ENCODE results near the gene WDR59. TPM values are rescaled to one million over a fixed set of nuclear protein-coding genes. Genes with fewer than 3 reads are reported as not detected.

WDR59 gene
- polyA plus RNA-seq, 1 of the 3 experiments (the other 2 are of a cell fraction): 48.2 TPM

DNA sequence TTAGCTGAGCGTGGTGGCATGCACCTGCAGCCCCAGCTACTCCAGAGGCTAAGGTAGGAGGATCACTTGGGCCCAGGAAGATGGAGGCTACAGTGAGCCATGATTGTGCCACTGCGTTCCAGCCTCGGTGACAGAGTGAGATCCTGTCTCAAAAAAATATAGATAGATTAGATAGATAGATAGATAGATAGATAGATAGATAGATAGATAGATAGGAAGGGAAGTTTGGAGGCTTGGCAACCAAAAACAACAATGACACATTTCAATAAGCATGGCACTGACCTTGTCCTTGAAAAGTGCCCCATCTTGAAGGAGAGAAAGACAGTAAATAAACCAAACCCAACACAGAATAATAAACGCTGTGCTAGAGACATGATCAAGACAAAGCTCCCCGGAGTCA, 152.7 kb downstream of the WDR59 start:
- H3K4me1 ChIP-seq (ENCODE audit: control insufficient read depth in 1 of 2, insufficient read depth in 2 of 2, low read depth in 1 of 2, low read length in 1 of 2): no peaks in the 10 kb centered on the region
- WGBS (ENCODE audit: low lambda C conversion rate): 52% methylated on average over 5 of the region's 5 CpGs
- ChIA-PET CTCF (interaction anchor here (3.6 to 11.5 kb wide), 2 partner anchors 20 to 30 kb away, joined by 16 to 78 read pairs; no protein-coding TSS in a partner anchor), POLR2A (no interaction called here)
- no peak overlapping the region for H3K27ac ChIP-seq (ENCODE audit: low read depth in 2 of 2, low read length in 1 of 2)
- H3K4me3 ChIP-seq (ENCODE audit: low read depth in 2 of 2, low read length in 1 of 2): no peak overlapping the region
- H4K20me1 ChIP-seq (ENCODE audit: insufficient read depth): no peaks in the 10 kb centered on the region
- no peaks in the 10 kb centered on the region for H3K9me3 ChIP-seq
- no peaks in the 10 kb centered on the region for H3K9me2 ChIP-seq
- no peak overlapping the region for H2AFZ ChIP-seq (ENCODE audit: low read depth)
- no peak overlapping the region for H3K9ac ChIP-seq
- no peak overlapping the region for H3K4me2 ChIP-seq
- TF ChIP-seq GATA2 (CRISPR knock-in tag; IDR thresholded peaks at IDR 0.05) (no peak), RAD21 (IDR thresholded peaks at IDR 0.05; ENCODE audit: low read length) (no peak), FOXM1 (IDR thresholded peaks at IDR 0.05; ENCODE audit: low read depth) (no peak), POLR2AphosphoS5 (IDR thresholded peaks at IDR 0.05; ENCODE audit: low read depth, low read length) (no peak), REST (IDR thresholded peaks at IDR 0.05; ENCODE audit: low read depth, low read length) (no peak), RFX5 (IDR thresholded peaks at IDR 0.05; ENCODE audit: low read length) (no peak), EZH2phosphoT487 (IDR thresholded peaks at IDR 0.05; ENCODE audit: borderline replicate concordance, low read depth) (no peak), CHD2 (IDR thresholded peaks at IDR 0.05; ENCODE audit: low read length, partially characterized antibody) (no peak), NFIC (IDR thresholded peaks at IDR 0.05; ENCODE audit: borderline replicate concordance) (no peak), EP300 (IDR thresholded peaks at IDR 0.05; ENCODE audit: borderline replicate concordance in 1 of 2, low read depth in 1 of 2, low read length in 1 of 2) (no peak), NRF1 (IDR thresholded peaks at IDR 0.05; ENCODE audit: low read depth, low read length) (no peak), GABPA (IDR thresholded peaks at IDR 0.05; ENCODE audit: low read depth) (no peak), ZBTB33 (IDR thresholded peaks at IDR 0.05; ENCODE audit: borderline replicate concordance, low read depth) (no peak)
- TF ChIP-seq, protein P1, sequence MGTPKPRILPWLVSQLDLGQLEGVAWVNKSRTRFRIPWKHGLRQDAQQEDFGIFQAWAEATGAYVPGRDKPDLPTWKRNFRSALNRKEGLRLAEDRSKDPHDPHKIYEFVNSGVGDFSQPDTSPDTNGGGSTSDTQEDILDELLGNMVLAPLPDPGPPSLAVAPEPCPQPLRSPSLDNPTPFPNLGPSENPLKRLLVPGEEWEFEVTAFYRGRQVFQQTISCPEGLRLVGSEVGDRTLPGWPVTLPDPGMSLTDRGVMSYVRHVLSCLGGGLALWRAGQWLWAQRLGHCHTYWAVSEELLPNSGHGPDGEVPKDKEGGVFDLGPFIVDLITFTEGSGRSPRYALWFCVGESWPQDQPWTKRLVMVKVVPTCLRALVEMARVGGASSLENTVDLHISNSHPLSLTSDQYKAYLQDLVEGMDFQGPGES (IDR thresholded peaks at IDR 0.05; ENCODE audit: low read depth, low read length): no peak
- TF ChIP-seq, protein P2, sequence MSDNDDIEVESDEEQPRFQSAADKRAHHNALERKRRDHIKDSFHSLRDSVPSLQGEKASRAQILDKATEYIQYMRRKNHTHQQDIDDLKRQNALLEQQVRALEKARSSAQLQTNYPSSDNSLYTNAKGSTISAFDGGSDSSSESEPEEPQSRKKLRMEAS (IDR thresholded peaks at IDR 0.05; ENCODE audit: low read depth): no peak
- no peak for DNase-seq
- H3K36me3 ChIP-seq (replicated peaks in 1 of 2; ENCODE audit: control insufficient read depth in 1 of 2, insufficient read depth in 2 of 2, low read length in 1 of 2): no peaks in the 10 kb centered on the region
- H3K79me2 ChIP-seq (ENCODE audit: insufficient read depth): no peaks in the 10 kb centered on the region
- no peaks in the 10 kb centered on the region for H3F3A ChIP-seq (replicated peaks; ENCODE audit: insufficient read depth)
- H3K27me3 ChIP-seq (ENCODE audit: insufficient read depth): no peaks in the 10 kb centered on the region
